Activated naive CD4-positive, alpha-beta T cell treated with anti-CD3 and anti-CD28 coated beads for 36 hours (primary cell): ENCODE measurements around the gene ABHD2. TPM values are rescaled to one million over a fixed set of nuclear protein-coding genes. Genes with fewer than 3 reads are reported as not detected.
"Not testable (repeated sequence)": the region's sequence is repeated elsewhere in the genome, so short reads cannot be mapped to it uniquely, and the experiment has no call there.

Experiments used
- CTCF ChIA-PET: fragments of 350-600 bp; sonication (Branson Sonifier 250); formaldehyde crosslinking; loops from one replicate; lab custom pipeline; 2021; ENCODE audit warnings: antibody characterized with exemption; lab: Charles Lee
- DNase-seq: peaks from one replicate; pipeline ENCODE4 v3.0.0-alpha.2; 2020
- H3K27ac Mint-ChIP-seq: one replicate; pipeline ENCODE4 v1.8.0; 2021; ENCODE audit warnings: mild to moderate bottlenecking, mixed read lengths
- H3K27me3 Mint-ChIP-seq: one replicate; pipeline ENCODE4 v1.8.0; 2021; ENCODE audit warnings: low read depth, mixed read lengths
- H3K36me3 Mint-ChIP-seq: one replicate; pipeline ENCODE4 v1.8.0; 2021; ENCODE audit warnings: low read depth, mixed read lengths
- H3K4me1 Mint-ChIP-seq: one replicate; pipeline ENCODE4 v1.8.0; 2021; ENCODE audit warnings: low read depth, mixed read lengths
- H3K4me3 Mint-ChIP-seq: one replicate; pipeline ENCODE4 v1.8.0; 2021; ENCODE audit warnings: mild to moderate bottlenecking, moderate library complexity, mixed read lengths
- H3K9me3 Mint-ChIP-seq: one replicate; pipeline ENCODE4 v1.8.0; 2021; ENCODE audit warnings: mixed read lengths
- intact Hi-C: fragments of 100-400 bp; cut with micrococcal nuclease; formaldehyde crosslinking; loops from one replicate; pipeline ENCODE4 v1.15.1; 2023
- total RNA-seq, 2 experiments: library from RNA; stranded (reverse); gene quantifications; one replicate each; pipeline ENCODE4 v1.2.3, GENCODE V29; 2021

Gene ABHD2
- total RNA-seq, 2 experiments from 2014 or later, result 57.2 to 64.9 TPM

GRCh38 chr15:89078851-89079810, 9.1 kb upstream of the ABHD2 start:
- no peak for DNase-seq
- intact Hi-C loops, result loop anchor here (1.0 kb wide), 1 partner anchor 9 kb away; the partner anchor contains the start of gene ABHD2
- CTCF ChIA-PET, result interaction anchor here (0.8 to 1.7 kb wide), 3 partner anchors 21 to 99 kb away, joined by 5 to 6 read pairs (median 5); no protein-coding TSS in a partner anchor
- no peaks in the 10 kb centered on the region for H3K9me3 Mint-ChIP-seq
- H3K27me3 Mint-ChIP-seq, result no peaks in the 10 kb centered on the region
- H3K4me1 Mint-ChIP-seq, result peaks cover 32% of the 10 kb centered on the region
- no peaks in the 10 kb centered on the region for H3K36me3 Mint-ChIP-seq
- H3K4me3 Mint-ChIP-seq, result no peak overlapping the region
- no peak overlapping the region for H3K27ac Mint-ChIP-seq

GRCh38 chr15:89081878-89082277, 6.4 kb upstream of the ABHD2 start:
- H3K27me3 Mint-ChIP-seq, result no peaks in the 10 kb centered on the region
- H3K4me1 Mint-ChIP-seq, result peaks cover 19% of the 10 kb centered on the region
- no peak overlapping the region for H3K4me3 Mint-ChIP-seq
- H3K36me3 Mint-ChIP-seq, result no peaks in the 10 kb centered on the region
- no peaks in the 10 kb centered on the region for H3K9me3 Mint-ChIP-seq
- intact Hi-C loops, result no loop called here
- CTCF ChIA-PET, result no interaction called here
- DNase-seq, result no peak
- no peak overlapping the region for H3K27ac Mint-ChIP-seq

GRCh38 chr15:89083246-89083645, 5.0 kb upstream of the ABHD2 start:
- no peaks in the 10 kb centered on the region for H3K27me3 Mint-ChIP-seq
- no peaks in the 10 kb centered on the region for H3K9me3 Mint-ChIP-seq
- no peak overlapping the region for H3K27ac Mint-ChIP-seq
- CTCF ChIA-PET, result interaction anchor here (1.9 kb wide), 1 partner anchor 95 kb away, joined by 6 read pairs; no protein-coding TSS in a partner anchor
- no peak overlapping the region for H3K4me3 Mint-ChIP-seq
- DNase-seq, result no peak
- no peaks in the 10 kb centered on the region for H3K36me3 Mint-ChIP-seq
- intact Hi-C loops, result no loop called here
- H3K4me1 Mint-ChIP-seq, result peaks cover 8% of the 10 kb centered on the region

- CTCF ChIA-PET, result interaction anchor here (8.6 kb wide), 1 partner anchor 26 kb away, joined by 75 read pairs; no protein-coding TSS in a partner anchor
- no peaks in the 10 kb centered on the region for H3K36me3 Mint-ChIP-seq
- H3K27me3 Mint-ChIP-seq, result no peaks in the 10 kb centered on the region
- no peak for DNase-seq
- H3K4me1 Mint-ChIP-seq, result peaks cover 12% of the 10 kb centered on the region
- no peak overlapping the region for H3K4me3 Mint-ChIP-seq
- intact Hi-C loops, result loop anchor here (5.0 kb wide), 1 partner anchor 463 kb away; the partner anchor contains the start of gene AEN
- no peak overlapping the region for H3K27ac Mint-ChIP-seq
- H3K9me3 Mint-ChIP-seq, result no peaks in the 10 kb centered on the region
Observed at GRCh38 chr15:89085289-89085926, 2.8 kb upstream of the ABHD2 start.

GRCh38 chr15:89085933-89086332, 2.3 kb upstream of the ABHD2 start:
- not testable (repeated sequence) for H3K4me3 Mint-ChIP-seq

GRCh38 chr15:89086390-89086789, 1.9 kb upstream of the ABHD2 start:
- intact Hi-C loops, result loop anchor here (5.0 kb wide), 1 partner anchor 464 kb away; the partner anchor contains the start of gene AEN
- CTCF ChIA-PET, result interaction anchor here (0.6 to 8.6 kb wide), 2 partner anchors 27 to 142 kb away, joined by 3 to 75 read pairs; no protein-coding TSS in a partner anchor
- not testable (repeated sequence) for H3K27me3 Mint-ChIP-seq, H3K9me3 Mint-ChIP-seq, H3K27ac Mint-ChIP-seq, H3K4me3 Mint-ChIP-seq, H3K36me3 Mint-ChIP-seq, DNase-seq
- peaks cover 21% of the 10 kb centered on the region for H3K4me1 Mint-ChIP-seq

More at GRCh38 chr15:89085933-89086332, 2.3 kb upstream of the ABHD2 start:
- DNase-seq, H3K27me3 Mint-ChIP-seq, H3K27ac Mint-ChIP-seq, H3K36me3 Mint-ChIP-seq, H3K9me3 Mint-ChIP-seq: not testable (repeated sequence)
- intact Hi-C loops, result loop anchor here (5.0 kb wide), 1 partner anchor 464 kb away; the partner anchor contains the start of gene AEN
- H3K4me1 Mint-ChIP-seq, result peaks cover 17% of the 10 kb centered on the region
- CTCF ChIA-PET, result interaction anchor here (8.6 kb wide), 1 partner anchor 26 kb away, joined by 75 read pairs; no protein-coding TSS in a partner anchor

- H3K27ac Mint-ChIP-seq, result no peak overlapping the region
- peaks cover 3% of the 10 kb centered on the region for H3K36me3 Mint-ChIP-seq
- CTCF ChIA-PET, result interaction anchor here (1.0 to 8.6 kb wide), 5 partner anchors 28 to 120 kb away, joined by 3 to 75 read pairs (median 7); no protein-coding TSS in a partner anchor
- H3K27me3 Mint-ChIP-seq, result no peaks in the 10 kb centered on the region
- H3K9me3 Mint-ChIP-seq, result no peaks in the 10 kb centered on the region
- intact Hi-C loops, result loop anchor here (5.0 kb wide), 1 partner anchor 465 kb away; the partner anchor contains the start of gene AEN
- H3K4me1 Mint-ChIP-seq, result peaks cover 28% of the 10 kb centered on the region
- no peak for DNase-seq
- no peak overlapping the region for H3K4me3 Mint-ChIP-seq
Observed at GRCh38 chr15:89087161-89087829, 961 bp upstream of the ABHD2 start.

- Mint-ChIP-seq H3K27me3 (no peaks in the 10 kb centered on the region), H3K27ac (peak overlapping the region; percentile 21), H3K9me3 (no peaks in the 10 kb centered on the region), H3K4me1 (peaks cover 39% of the 10 kb centered on the region), H3K4me3 (no peak overlapping the region), H3K36me3 (peaks cover 10% of the 10 kb centered on the region)
- CTCF ChIA-PET, result interaction anchor here (0.6 to 8.6 kb wide), 11 partner anchors 10 to 180 kb away, joined by 3 to 75 read pairs (median 7); no protein-coding TSS in a partner anchor
- intact Hi-C loops, result loop anchor here (1.0 to 5.0 kb wide), 8 partner anchors 10 to 466 kb away; partner anchors contain the start of genes AEN and HAPLN3
- no peak for DNase-seq
Observed at GRCh38 chr15:89088605-89089315, 504 bp downstream of the ABHD2 start.

- no peaks in the 10 kb centered on the region for H3K27me3 Mint-ChIP-seq
- peaks cover 43% of the 10 kb centered on the region for H3K4me1 Mint-ChIP-seq
- peaks cover 12% of the 10 kb centered on the region for H3K36me3 Mint-ChIP-seq
- DNase-seq, result no peak
- H3K27ac Mint-ChIP-seq, result peak overlapping the region; percentile 98
- H3K4me3 Mint-ChIP-seq, result no peak overlapping the region
- intact Hi-C loops, result loop anchor here (2.0 to 5.0 kb wide), 3 partner anchors 185 to 467 kb away; partner anchors contain the start of genes AEN and HAPLN3
- H3K9me3 Mint-ChIP-seq, result no peaks in the 10 kb centered on the region
- CTCF ChIA-PET, result interaction anchor here (0.6 to 8.6 kb wide), 12 partner anchors 9 to 155 kb away, joined by 3 to 75 read pairs (median 6); no protein-coding TSS in a partner anchor
Observed at GRCh38 chr15:89089316-89090230, 1.3 kb downstream of the ABHD2 start.
